GM18505 (cell line): ENCODE data around the gene WWC2.

Experiments
- ATAC-seq: cut with Tn5 transposase; IDR thresholded peaks from one replicate; pipeline ENCODE4 v1.9.1; 2021; ENCODE audit not compliant: unreplicated experiment
- POLR2A ChIP-seq: IDR thresholded peaks from 4 replicates; pipeline ENCODE4 v1.6.1; 2011; ENCODE audit warnings: borderline replicate concordance; ENCODE audit not compliant: insufficient read depth, insufficient read length; ENCODE audit errors: extremely low read depth

The WWC2 gene

DNA sequence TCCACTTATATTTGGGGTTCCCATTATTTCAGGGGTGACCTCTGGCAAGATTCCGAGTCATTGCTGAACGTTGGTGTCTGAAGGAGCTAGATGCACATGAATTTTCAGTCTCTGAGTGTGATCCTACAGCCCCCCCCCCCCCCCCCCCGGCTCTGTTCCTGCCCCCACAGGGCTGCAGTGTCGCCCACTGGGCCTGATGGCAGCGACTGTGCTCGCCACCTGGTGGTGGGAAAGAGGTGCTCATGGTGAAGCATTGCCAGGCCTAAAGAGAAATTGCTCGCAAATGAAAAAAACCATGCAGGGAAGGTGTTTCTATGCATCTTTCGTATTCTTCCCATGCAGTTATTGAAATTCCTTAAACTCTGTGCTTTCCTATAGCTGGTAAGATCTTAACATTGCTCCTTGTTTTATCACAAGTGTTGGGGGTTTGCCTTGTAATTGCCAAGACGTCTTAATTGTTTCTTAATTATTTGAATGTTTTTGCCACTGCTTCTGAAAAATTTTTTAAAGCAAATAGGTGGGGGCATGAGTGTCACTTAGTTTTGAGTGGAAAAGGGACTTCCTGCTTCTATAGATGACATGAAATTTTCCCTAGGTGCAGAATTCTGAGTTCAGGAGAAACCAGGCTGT is 157.8 kb downstream of the WWC2 start:
- TF ChIP-seq POLR2A = no peak
- peak; percentile 89 for ATAC-seq

DNA sequence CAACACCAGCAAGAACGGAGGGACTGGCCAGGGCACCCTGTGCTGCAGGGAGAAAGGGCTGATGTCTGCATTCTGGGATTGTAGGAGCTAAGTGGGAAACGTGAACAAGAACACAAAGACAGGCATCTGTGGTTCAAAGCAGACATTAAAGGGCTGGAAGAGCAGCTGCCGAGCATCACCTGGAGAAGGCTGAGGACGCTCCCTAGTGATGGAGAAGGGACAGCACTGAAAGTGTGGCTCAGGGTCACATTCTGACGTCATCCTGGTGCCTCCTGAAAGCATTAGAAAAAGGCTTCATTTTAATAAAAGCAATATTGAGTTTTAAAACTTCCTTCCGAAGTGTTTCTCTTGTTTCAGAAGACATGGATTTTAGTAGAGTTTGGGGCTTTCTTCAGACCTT is 158.8 kb downstream of the WWC2 start:
- no peak for ATAC-seq
- no peak for TF ChIP-seq POLR2A

DNA sequence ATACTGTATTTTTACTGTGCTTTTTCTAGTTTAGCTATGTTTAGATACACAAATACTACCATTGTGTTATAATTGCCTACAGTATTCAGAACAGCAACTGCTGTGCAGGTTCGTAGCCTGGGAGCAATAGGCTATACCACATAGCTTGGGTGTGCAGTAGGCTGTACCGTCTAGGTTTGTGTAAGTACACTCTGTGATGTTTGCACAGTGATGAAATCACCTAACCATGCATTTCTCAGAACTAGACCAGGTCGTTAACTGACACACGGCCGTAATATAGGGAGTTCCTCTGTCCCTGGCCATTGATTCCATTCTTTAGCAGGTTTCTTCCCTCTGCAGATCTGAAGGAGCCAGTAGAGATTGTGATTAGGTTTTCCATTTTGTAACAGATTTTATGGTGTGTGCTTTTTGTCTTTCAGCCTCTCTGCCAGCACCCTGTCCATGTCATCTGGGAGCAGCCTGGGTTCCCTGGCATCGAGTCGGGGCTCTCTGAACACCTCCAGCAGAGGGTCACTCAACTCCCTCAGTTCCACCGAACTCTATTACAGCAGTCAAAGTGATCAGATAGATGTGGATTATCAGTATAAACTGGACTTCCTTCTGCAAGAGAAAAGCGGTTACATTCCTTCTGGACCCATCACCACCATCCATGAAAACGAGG is 161.6 kb downstream of the WWC2 start:
- no peak for TF ChIP-seq POLR2A
- no peak for ATAC-seq

DNA sequence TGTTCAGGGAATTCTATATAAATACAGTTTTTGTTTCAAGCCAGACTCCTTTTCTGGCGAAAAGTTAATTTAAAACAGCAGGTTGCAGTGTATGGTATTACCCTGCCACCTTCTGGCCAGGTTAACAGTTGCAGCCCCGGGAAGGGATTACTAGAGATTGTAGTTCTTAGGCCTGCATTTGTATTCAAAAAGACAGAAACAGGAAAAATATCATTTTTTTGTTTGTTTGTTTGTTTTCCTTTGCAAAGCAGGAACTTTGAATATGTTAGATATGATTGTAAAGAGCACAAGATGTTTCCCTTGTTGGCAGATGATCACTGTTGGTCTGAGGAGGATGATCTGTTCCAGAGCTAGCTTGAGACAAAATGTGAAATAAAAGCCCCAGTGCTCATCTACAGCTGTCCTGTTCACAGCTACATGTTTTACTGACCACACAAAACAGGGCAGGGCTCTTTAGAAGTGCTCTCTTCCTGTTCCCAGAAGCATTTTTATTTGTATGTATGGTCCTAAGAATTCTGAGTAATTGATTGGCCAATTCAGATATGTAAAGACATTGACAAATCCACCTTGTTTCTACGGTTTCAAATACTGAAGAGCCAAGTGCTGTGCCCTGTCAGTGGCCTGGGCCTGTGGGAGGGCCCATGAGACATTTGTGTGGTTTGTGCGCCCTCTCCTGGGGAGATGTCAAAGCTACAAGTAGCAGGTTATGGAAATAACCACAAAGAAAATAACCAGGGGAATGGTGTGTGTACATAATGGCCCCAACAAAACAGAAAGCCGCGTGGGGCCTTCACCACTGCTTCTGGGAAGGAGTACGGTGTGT is 163.1 kb downstream of the WWC2 start:
- no peak for TF ChIP-seq POLR2A
- peak; percentile 97 for ATAC-seq

DNA sequence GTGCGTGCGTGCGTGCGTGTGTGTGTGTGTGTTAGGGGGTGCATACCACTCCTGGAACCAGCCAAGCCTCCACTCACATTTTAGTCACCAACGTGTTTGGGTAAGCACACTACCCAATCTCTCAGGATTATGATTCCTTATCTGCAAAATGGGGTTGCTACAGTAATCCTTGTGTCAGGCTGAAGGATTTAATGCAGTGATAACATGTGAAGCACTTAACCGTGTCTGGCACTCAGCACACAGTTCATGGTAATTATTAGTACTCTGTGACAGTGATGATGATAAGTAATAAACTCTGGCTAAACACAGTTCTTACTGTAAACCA is 163.7 kb downstream of the WWC2 start:
- no peak for TF ChIP-seq POLR2A
- no peak for ATAC-seq

DNA sequence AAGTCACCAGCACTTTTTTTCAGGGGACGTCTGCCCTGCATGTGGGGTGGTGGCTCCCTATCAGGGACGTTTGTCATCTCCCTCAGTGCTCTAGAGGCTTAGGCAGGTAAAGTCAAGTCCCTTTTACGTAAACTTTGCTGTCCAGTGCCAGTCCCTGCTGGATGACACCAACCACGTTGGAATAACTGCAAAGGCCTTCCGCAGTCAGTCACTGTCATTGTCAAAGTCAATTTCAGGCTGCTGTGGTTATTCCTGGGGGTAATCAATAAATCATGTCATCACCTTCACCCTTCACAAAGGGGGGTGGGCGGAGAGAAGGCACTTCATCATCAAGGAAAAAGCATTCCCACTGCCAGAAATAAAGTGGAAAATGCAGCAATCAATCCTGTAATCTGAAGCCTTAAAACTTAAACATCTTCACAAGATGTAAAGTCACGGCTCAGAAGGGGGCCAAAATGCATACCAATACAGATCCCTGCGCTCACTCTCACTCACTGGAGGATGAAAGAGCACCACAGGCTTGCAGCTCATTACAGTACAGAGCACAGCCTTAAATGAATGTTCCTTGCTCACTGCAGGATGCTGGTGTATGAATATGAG is 164.8 kb downstream of the WWC2 start:
- no peak for TF ChIP-seq POLR2A
- ATAC-seq = no peak

DNA sequence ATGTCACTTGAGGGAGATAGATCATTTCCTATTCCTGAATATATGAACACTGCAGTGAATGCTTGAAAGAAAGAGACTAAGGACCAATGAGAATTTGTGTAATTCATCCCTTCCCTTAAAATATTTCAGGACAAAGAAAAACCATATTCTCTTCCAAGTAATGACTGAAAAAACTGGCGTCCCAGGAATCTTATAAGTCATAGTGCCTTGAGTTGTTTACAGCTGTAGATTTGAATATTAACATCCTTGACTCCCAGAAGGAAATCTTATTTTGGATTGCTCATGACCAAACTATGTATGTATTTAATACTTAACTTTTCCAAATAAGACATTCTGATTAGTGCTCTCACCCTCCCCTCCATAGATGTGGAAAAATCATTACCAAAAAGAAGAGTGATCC is 165.6 kb downstream of the WWC2 start:
- no peak for ATAC-seq
- TF ChIP-seq POLR2A = no peak

DNA sequence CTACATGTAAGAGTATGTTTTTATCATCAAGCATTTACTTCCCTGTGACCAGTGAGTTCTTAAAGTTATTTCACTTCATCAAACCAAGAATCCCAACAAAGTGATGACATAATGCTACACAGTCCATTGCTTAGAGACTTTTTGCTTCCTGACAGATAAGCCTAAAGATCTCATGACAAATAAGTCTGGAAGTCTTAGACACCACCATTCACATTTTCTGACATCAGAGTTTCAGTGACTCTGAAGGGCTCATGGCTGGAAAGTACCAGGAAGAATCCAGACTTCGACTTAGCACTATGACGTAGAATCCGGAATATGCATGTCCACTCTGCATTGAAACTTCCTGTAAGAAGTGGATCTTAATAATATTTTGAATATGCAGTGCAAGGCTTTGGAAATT is 167.3 kb downstream of the WWC2 start:
- TF ChIP-seq POLR2A = no peak
- no peak for ATAC-seq

DNA sequence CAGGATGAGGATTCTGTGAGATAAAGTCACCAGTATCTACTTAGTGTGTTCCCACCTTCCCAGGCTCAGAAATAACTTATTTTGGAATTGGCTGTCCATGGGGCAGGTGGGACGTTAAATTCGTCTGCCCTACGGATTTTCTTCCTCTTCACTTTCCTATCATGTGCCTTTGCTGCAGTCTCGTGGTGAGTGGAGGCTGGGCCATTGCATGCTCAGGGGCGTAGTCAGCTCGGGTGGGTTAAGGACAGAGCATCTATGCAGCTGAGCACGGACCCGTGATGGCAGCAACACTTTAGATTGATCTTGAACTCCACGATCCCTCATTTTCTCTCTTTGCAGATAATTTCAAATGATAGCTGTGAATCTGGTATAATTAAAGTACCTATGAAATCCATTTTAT is 169.5 kb downstream of the WWC2 start:
- no peak for TF ChIP-seq POLR2A
- no peak for ATAC-seq

DNA sequence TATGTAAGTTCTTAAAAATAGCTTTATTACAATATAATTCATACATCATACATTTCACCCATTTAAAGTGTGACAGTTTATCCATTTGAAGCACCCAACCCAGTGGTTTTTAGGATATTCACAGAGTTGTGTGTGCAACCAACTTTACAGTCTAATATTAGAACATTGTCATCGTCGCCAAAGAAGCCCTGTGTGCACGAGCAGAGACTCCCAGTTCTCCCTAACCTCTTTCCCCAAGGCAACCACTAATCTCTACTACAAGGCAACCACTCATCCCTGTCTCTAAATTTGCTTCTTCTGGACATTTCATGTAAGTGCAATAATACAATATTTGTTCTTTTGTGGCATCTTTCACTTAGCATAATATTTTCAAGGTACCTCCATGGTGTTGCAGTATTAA is 173.3 kb downstream of the WWC2 start:
- ATAC-seq = no peak
- TF ChIP-seq POLR2A = no peak

DNA sequence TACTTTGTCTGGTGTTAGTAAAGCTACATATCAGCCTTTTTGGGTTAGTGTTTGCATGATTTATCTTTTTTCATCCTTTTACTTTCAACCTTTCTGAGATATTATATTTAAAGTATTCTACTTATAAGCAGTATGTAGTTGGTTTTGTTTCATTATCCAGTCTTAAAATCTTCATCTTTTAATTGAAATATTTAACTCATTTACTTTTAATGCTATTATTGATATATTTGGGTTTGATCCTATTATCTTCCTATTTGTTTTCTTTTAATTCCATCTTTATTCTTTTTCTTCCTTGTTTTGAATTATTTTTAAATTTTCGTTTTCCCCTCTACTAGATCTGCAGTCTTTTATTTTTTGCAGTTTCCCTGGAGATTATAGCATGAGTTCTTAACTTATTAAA is 177.0 kb downstream of the WWC2 start:
- TF ChIP-seq POLR2A = no peak
- no peak for ATAC-seq

DNA sequence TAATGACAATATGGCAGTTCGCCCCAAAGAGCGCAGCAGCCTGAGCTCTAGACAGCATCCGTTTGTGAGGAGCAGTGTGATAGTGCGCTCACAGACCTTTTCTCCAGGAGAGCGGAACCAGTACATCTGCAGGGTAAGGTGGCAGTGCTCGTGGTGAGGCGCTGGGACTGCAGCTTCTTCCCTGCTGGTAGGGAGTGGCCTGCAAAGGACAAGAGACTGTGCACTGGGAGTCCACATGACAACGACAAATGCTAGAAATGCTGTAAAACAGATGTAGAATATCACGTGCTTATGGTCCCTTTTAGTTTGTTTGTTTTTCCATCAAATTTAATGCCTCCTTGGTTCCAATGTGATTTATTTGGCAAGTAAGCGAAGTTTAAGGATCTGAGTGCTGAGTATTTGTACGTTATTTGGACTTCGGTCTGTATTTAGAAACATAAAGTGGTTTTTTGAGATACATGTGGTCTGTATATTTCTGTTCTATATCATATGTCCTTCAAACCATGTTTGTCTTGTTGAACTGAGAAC is 185.3 kb downstream of the WWC2 start:
- ATAC-seq = no peak
- no peak for TF ChIP-seq POLR2A

DNA sequence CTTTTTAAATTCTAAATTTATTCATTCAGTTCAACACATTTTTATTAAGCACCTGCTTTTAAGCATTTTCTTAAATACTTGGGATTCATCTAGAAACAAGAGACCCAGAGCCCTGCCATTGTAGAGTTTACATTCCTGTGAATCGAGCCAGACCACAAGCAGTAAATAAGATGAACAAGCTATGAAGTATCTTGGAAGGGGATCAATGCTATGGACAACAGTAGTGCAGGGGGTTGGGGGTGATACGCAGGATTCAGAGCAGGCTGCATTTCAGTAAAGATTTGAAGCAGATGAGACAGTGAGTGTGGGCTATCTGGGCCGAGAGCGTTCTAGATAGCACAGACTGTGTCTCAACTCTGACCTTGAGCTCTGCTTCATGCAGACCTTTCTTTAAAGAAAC is 185.9 kb downstream of the WWC2 start:
- ATAC-seq = no peak
- TF ChIP-seq POLR2A = no peak
